Measurements from ENCODE around the gene MTG1.

MTG1 gene

DNA sequence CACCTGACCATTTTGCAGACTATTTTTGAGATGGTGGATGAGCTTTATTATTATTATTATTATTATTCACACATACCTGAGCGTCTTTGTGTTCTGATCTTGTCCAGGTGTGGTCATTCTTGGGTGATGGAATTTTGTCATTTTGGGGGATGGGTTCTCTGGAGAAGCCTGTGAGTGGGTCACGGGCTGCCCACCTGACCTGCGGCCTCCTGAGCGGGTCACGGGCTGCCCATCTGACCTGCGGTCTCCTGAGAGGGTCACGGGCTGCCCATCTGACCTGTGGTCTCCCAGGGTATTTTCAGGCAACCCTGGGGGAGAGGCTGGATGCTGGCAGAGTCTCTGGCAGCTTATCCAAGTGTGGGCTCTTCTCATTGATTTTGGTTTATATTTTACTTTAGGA, 67.1 kb downstream of the MTG1 start:
- Histone ChIP-seq H3K27me3 (ENCODE audit: control insufficient read depth, insufficient read depth, low read length) (no peaks in the 10 kb centered on the region), H3K9me3 (ENCODE audit: control insufficient read depth, low read length) (no peaks in the 10 kb centered on the region)

DNA sequence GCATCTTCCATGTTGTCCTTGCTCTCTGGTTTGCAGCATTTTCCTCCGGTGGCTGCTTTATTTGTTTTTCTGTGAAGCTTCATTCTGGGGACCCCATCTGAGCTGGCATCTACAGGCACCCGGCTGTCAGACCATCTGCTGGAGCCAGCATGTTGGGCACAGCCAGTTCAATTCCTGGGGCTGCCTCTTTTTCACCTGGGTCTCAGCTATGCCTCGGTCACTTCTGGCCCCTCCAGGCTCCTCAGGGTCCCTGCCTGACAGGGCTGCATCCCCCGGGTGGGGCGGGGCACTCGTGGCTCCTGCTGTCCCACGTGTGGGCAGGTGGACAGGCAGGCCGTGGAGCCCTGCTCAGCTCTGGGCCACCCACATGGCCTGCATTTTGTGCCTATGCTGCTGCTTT, 67.9 kb downstream of the MTG1 start:
- no peaks in the 10 kb centered on the region for H3K36me3 ChIP-seq (ENCODE audit: control insufficient read depth, insufficient read depth, low read length)
- H3K9me3 ChIP-seq (ENCODE audit: control insufficient read depth, low read length), result no peaks in the 10 kb centered on the region
- no peak overlapping the region for H3K4me3 ChIP-seq (ENCODE audit: low read depth, low read length)
- H3K27ac ChIP-seq, result no peak overlapping the region
- H3K9ac ChIP-seq, result no peak overlapping the region
- H3K4me2 ChIP-seq (ENCODE audit: low read length), result no peak overlapping the region
- TF ChIP-seq, protein P1, sequence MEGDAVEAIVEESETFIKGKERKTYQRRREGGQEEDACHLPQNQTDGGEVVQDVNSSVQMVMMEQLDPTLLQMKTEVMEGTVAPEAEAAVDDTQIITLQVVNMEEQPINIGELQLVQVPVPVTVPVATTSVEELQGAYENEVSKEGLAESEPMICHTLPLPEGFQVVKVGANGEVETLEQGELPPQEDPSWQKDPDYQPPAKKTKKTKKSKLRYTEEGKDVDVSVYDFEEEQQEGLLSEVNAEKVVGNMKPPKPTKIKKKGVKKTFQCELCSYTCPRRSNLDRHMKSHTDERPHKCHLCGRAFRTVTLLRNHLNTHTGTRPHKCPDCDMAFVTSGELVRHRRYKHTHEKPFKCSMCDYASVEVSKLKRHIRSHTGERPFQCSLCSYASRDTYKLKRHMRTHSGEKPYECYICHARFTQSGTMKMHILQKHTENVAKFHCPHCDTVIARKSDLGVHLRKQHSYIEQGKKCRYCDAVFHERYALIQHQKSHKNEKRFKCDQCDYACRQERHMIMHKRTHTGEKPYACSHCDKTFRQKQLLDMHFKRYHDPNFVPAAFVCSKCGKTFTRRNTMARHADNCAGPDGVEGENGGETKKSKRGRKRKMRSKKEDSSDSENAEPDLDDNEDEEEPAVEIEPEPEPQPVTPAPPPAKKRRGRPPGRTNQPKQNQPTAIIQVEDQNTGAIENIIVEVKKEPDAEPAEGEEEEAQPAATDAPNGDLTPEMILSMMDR (IDR thresholded peaks at IDR 0.05), result no peak
- no peaks in the 10 kb centered on the region for H3K27me3 ChIP-seq (ENCODE audit: control insufficient read depth, insufficient read depth, low read length)
- no peak overlapping the region for H2AFZ ChIP-seq
- no peaks in the 10 kb centered on the region for H3K4me1 ChIP-seq
- no peaks in the 10 kb centered on the region for H3K79me2 ChIP-seq

More for the DNA sequence above, 67.1 kb downstream of the MTG1 start:
- Histone ChIP-seq H2AFZ (no peak overlapping the region), H3K79me2 (no peaks in the 10 kb centered on the region), H3K4me3 (ENCODE audit: low read depth, low read length) (no peak overlapping the region), H3K9ac (no peak overlapping the region), H3K27ac (no peak overlapping the region), H3K36me3 (ENCODE audit: control insufficient read depth, insufficient read depth, low read length) (no peaks in the 10 kb centered on the region), H3K4me2 (ENCODE audit: low read length) (no peak overlapping the region), H3K4me1 (no peaks in the 10 kb centered on the region)
- TF ChIP-seq, protein P1 (IDR thresholded peaks at IDR 0.05), result no peak

DNA sequence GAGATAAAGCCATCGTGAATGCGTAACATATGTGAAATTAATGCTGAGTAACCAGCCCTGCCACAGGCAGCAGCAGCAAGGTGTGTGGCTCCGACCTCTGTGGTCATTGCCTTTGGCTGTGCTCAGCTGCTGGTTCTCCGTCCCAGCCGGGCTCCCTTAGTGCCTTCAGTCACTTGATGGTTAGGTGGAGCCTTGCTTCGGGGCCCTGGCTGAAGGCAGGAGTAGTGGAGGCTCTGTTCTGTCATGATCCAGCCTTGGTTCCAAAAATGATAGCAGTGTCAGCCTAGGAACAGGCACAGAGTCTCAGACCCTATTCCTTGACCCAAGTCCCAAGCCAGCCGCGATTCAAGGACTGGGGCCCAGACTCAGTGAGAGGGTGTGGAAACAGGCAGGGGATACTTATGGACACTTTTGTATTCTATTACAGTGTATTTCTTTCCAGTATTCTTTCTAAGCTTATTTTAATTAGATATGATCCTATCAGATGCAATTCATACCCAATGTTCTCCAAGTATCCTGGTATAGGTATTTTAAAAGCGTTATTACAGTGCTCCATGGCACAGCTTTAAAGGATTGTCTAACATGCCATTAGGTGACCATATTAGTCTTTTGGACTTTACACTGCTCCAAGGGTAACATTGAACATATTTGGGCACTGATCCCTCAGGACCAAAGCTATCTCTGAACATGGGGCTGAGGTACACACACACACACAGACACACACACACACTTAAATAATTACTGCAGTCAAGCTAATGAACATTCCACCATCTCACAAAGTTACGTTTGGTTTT, 68.8 kb downstream of the MTG1 start:
- Histone ChIP-seq H3K4me3 (ENCODE audit: low read depth, low read length) (no peak overlapping the region), H3K36me3 (ENCODE audit: control insufficient read depth, insufficient read depth, low read length) (no peaks in the 10 kb centered on the region), H3K9ac (no peak overlapping the region), H3K4me2 (ENCODE audit: low read length) (no peak overlapping the region), H2AFZ (no peak overlapping the region), H3K27me3 (ENCODE audit: control insufficient read depth, insufficient read depth, low read length) (no peaks in the 10 kb centered on the region), H3K79me2 (no peaks in the 10 kb centered on the region), H3K27ac (no peak overlapping the region), H3K9me3 (ENCODE audit: control insufficient read depth, low read length) (no peaks in the 10 kb centered on the region), H3K4me1 (no peaks in the 10 kb centered on the region)
- TF ChIP-seq, protein P1 (IDR thresholded peaks at IDR 0.05), result no peak

DNA sequence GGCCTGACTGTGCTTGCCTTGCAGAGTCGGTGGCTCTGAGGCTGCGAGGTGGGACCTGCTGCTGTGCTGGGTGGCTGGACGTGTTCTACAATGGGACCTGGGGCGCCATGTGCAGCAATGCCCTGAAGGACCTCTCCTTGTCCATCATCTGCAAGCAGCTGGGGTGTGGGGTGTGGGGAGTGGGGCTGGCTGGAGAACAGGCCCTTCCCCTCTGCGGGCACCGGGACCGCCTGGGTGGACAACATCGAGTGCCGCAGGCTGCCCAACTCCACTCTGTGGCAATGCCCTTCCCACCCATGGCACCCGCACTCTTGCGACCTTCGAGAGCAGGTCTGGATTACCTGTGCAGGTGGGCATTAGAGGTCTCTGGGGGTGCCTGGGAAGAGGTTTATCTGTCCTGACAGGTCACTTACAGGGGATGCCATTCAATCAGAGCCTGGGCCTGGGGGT, 70.7 kb downstream of the MTG1 start:
- Histone ChIP-seq H3K9ac (no peak overlapping the region), H2AFZ (no peak overlapping the region), H3K79me2 (no peaks in the 10 kb centered on the region), H3K9me3 (ENCODE audit: control insufficient read depth, low read length) (no peaks in the 10 kb centered on the region), H3K4me3 (ENCODE audit: low read depth, low read length) (no peak overlapping the region), H3K4me1 (no peaks in the 10 kb centered on the region), H3K27me3 (ENCODE audit: control insufficient read depth, insufficient read depth, low read length) (no peaks in the 10 kb centered on the region), H3K27ac (no peak overlapping the region), H3K4me2 (ENCODE audit: low read length) (no peak overlapping the region), H3K36me3 (ENCODE audit: control insufficient read depth, insufficient read depth, low read length) (no peaks in the 10 kb centered on the region)
- TF ChIP-seq, protein P1 (IDR thresholded peaks at IDR 0.05), result no peak

All from parathyroid adenoma (tissue), 2 donors.